GM12872 (cell line): ENCODE measurements around the gene AGER.

Experiments
- CTCF ChIP-seq: IDR thresholded peaks from 3 replicates; pipeline ENCODE4 v1.5.1; 2011; ENCODE audit warnings: low read depth, mild to moderate bottlenecking, low read length, moderate library complexity; ENCODE audit not compliant: insufficient read depth

The AGER gene

DNA sequence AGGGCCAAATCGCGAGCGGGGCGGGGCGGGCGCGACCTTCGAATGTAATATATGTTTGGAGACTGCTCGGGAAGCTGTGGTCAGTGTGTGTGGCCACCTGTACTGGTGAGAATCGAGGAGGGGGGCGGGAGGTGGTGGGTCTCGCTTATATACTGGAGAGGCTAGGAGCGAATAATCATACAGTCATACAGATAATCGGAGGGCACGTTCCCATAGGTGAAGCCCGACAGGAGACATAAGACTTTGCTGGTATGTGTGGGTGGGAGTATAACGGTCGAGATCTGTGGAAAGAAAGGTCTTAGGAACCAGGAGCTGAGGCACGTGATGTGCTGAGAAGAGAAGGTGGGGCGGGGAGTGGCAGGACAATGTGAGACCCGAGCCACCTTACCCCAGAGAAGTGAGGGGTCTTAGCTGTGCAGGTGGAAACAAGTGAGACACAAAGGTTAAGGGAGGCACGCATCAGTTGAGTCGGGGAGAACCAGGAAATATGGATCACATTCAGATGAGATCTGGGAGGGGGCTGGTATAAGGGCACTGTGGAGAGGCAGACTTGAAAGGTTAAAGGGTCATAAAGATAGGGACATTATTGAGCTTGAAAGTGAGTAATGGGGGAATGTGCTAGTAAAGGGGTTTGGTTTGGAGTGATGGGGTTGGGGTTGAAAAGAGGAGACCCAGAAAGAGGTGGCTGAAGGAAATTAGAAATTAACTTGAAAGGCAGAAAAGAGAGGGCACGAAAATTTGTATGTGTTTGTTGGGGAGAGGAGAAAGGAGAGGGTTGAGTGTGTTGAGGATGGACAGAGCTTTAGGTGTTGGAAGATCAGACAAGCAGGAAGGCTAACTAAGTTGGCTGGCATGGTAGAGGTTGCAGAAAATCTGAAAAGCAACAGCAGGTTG lies 5.3 kb downstream of the AGER start:
- no peak for TF ChIP-seq CTCF

- no peak for TF ChIP-seq CTCF
These were observed 6.1 kb downstream of the AGER start, which contains the start of gene RNF5 for GRCh38 chr6:32177788-32178546. RNF5 (plus strand) TSS chr6:32178405; CDS start chr6:32178512, 107 bp downstream.

- no peak for TF ChIP-seq CTCF
These were observed 6.8 kb downstream of the AGER start for GRCh38 chr6:32177183-32177787.

DNA sequence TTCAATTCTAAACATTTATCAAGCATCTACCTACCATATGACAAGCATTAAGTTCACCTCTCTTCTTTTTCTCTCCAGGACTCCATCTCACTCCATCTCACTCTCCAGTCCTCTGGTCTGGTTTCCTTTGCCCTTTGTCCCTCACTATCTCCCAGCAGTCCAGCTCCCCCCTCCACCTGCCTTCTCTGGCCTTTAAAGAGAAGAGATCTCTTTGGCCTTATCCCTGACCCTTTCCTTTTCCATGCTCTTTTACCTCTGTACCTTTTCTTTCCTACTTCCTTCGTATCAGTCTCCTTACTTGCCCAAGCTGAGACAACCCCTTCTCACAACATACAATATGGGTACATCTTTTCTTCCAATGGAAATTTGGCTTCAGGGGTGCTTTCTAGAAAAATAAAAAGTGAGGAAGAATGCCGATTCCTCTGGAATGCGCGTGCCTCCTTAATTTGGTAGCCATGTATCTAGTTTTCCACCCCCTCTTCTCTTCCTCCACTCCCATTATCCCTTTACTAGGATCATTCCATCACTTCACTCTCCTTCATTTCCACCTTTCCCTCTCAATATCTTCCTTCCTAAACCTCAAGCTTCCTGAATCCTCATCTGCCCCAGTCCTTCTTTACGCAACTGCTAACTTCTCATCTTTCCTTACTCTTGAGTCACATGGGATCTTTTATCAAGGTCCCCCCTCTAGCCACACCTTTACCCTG lies 7.4 kb downstream of the AGER start:
- TF ChIP-seq CTCF: no peak

GRCh38 chr6:32175711-32176475 lies 8.2 kb downstream of the AGER start, which contains the start of gene AGPAT1:
AGPAT1 (minus strand) TSS chr6:32176084; CDS start chr6:32171496, 4,588 bp downstream.
- no peak for TF ChIP-seq CTCF

- TF ChIP-seq CTCF: no peak
These were observed 8.7 kb downstream of the AGER start for GRCh38 chr6:32175322-32175710.
